ENCODE data around the gene PARD3B. TPM values are rescaled to one million over a fixed set of nuclear protein-coding genes. Genes with fewer than 3 reads are reported as not detected.

Gene PARD3B
- total and polyA plus RNA-seq, 2 donors (not counting 1 experiment from before 2014, with no cell fraction given), result 7.4 to 20.6 TPM

DNA sequence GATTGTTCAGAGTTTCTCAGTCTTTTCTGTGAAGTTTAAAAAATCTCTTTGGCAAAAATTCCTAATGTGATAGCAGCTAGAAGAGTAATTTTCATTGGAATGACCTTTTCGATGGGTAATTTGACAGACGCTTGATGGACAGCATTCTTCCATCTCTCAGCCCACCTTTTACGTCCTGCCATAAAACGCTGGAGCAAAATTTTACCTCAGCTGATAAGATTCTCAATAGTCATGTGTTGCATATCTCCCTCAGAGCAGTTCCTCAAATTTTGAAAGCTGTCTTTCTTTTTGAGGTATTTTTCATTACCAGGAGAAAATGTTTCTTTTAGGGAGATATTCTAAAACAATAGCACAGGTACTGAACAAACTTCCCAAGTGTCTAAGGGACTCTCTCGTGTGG lies 441.4 kb downstream of the PARD3B start:
- Histone ChIP-seq H4K20me1 (ENCODE audit: control insufficient read depth, extremely low read depth, insufficient read depth, low read length) (no peaks in the 10 kb centered on the region), H3K4me1 (ENCODE audit: control insufficient read depth, extremely low read depth, insufficient read depth, low read length) (no peaks in the 10 kb centered on the region), H3K4me3 (replicated peaks in 1 of 4; ENCODE audit: control extremely low read depth in 1 of 4, insufficient read depth in 1 of 4, low read depth in 3 of 4, low read length in 4 of 4) (no peak overlapping the region), H3K27ac (ENCODE audit: insufficient read depth, low read length) (no peak overlapping the region), H3K36me3 (ENCODE audit: control insufficient read depth, insufficient read depth, low read length) (no peaks in the 10 kb centered on the region), H2AFZ (ENCODE audit: low read length) (no peak overlapping the region), H3K79me2 (ENCODE audit: control insufficient read depth, insufficient read depth, low read length) (no peaks in the 10 kb centered on the region), H3K9me3 (ENCODE audit: control insufficient read depth, insufficient read depth, low read depth, low read length) (no peaks in the 10 kb centered on the region), H3K9ac (ENCODE audit: insufficient read depth, low read length) (no peak overlapping the region), H3K27me3 (ENCODE audit: control insufficient read depth, insufficient read depth, low read length) (no peaks in the 10 kb centered on the region), H3K4me2 (ENCODE audit: extremely low read depth, insufficient read depth, low read length) (no peak overlapping the region)
- DNase-seq (ENCODE audit: low read depth in 2 of 2), result no peak
- no peak for TF ChIP-seq EZH2 (IDR thresholded peaks at IDR 0.05; ENCODE audit: low read length, missing control alignments)
- TF ChIP-seq, protein P1, sequence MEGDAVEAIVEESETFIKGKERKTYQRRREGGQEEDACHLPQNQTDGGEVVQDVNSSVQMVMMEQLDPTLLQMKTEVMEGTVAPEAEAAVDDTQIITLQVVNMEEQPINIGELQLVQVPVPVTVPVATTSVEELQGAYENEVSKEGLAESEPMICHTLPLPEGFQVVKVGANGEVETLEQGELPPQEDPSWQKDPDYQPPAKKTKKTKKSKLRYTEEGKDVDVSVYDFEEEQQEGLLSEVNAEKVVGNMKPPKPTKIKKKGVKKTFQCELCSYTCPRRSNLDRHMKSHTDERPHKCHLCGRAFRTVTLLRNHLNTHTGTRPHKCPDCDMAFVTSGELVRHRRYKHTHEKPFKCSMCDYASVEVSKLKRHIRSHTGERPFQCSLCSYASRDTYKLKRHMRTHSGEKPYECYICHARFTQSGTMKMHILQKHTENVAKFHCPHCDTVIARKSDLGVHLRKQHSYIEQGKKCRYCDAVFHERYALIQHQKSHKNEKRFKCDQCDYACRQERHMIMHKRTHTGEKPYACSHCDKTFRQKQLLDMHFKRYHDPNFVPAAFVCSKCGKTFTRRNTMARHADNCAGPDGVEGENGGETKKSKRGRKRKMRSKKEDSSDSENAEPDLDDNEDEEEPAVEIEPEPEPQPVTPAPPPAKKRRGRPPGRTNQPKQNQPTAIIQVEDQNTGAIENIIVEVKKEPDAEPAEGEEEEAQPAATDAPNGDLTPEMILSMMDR (conservative IDR thresholded peaks at IDR 0.05 in 1 of 2, IDR thresholded peaks at IDR 0.05 in 1 of 2; ENCODE audit: low read depth in 1 of 2, low read length in 2 of 2), result no peak

DNA sequence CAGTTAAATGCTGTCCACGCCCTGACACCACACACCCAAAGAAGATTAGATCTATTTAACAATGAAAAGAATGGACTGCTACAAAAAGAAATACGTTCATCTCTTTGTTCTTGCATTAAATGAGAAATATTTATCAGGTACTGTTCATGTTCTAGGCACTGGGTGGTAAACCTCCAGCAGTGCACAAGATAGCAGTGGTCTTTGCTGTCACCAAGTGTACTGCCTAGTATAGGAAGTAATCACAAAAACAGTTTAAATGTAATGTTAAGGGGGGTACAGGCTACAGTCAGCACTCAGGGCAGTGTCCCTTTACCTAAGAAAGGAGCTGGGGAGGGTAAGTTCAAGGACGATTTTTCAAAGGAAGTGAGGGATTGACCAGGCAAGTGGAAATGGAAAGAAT lies 443.6 kb downstream of the PARD3B start:
- Histone ChIP-seq H4K20me1 (ENCODE audit: control insufficient read depth, extremely low read depth, insufficient read depth, low read length) (no peaks in the 10 kb centered on the region), H3K36me3 (ENCODE audit: control insufficient read depth, insufficient read depth, low read length) (no peaks in the 10 kb centered on the region), H3K9me3 (ENCODE audit: control insufficient read depth, insufficient read depth, low read depth, low read length) (no peaks in the 10 kb centered on the region), H3K27ac (ENCODE audit: insufficient read depth, low read length) (no peak overlapping the region), H2AFZ (ENCODE audit: low read length) (no peak overlapping the region), H3K4me2 (ENCODE audit: extremely low read depth, insufficient read depth, low read length) (no peak overlapping the region), H3K4me3 (replicated peaks in 1 of 4; ENCODE audit: control extremely low read depth in 1 of 4, insufficient read depth in 1 of 4, low read depth in 3 of 4, low read length in 4 of 4) (no peak overlapping the region), H3K4me1 (ENCODE audit: control insufficient read depth, extremely low read depth, insufficient read depth, low read length) (no peaks in the 10 kb centered on the region), H3K27me3 (ENCODE audit: control insufficient read depth, insufficient read depth, low read length) (no peaks in the 10 kb centered on the region), H3K79me2 (ENCODE audit: control insufficient read depth, insufficient read depth, low read length) (no peaks in the 10 kb centered on the region), H3K9ac (ENCODE audit: insufficient read depth, low read length) (no peak overlapping the region)
- TF ChIP-seq, protein P1 (conservative IDR thresholded peaks at IDR 0.05 in 1 of 2, IDR thresholded peaks at IDR 0.05 in 1 of 2; ENCODE audit: low read depth in 1 of 2, low read length in 2 of 2), result no peak
- TF ChIP-seq EZH2 (IDR thresholded peaks at IDR 0.05; ENCODE audit: low read length, missing control alignments), result no peak
- no peak for DNase-seq (ENCODE audit: low read depth in 2 of 2)

DNA sequence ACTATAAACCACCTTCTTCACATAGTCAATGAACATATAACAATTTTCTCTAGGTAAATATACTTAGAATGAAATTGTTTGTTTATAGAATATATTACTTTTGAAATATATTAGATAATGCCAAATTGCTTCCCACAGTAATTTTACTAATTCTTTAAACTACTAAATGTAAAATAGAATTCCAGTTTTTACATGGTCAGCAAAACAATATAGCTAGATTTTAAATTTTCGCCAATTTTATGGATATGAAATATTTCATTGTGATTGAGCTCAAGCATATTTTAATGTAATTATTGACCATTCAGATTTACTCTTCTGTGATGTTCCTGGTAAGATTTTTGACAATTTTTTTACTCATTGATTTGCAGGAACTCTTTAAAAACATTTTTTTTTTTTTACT lies 444.6 kb downstream of the PARD3B start:
- H3K27ac ChIP-seq (ENCODE audit: insufficient read depth, low read length), result no peak overlapping the region
- no peak overlapping the region for H2AFZ ChIP-seq (ENCODE audit: low read length)
- no peaks in the 10 kb centered on the region for H3K27me3 ChIP-seq (ENCODE audit: control insufficient read depth, insufficient read depth, low read length)
- no peaks in the 10 kb centered on the region for H3K79me2 ChIP-seq (ENCODE audit: control insufficient read depth, insufficient read depth, low read length)
- no peaks in the 10 kb centered on the region for H3K36me3 ChIP-seq (ENCODE audit: control insufficient read depth, insufficient read depth, low read length)
- H3K4me3 ChIP-seq (replicated peaks in 1 of 4; ENCODE audit: control extremely low read depth in 1 of 4, insufficient read depth in 1 of 4, low read depth in 3 of 4, low read length in 4 of 4), result no peak overlapping the region
- H3K9ac ChIP-seq (ENCODE audit: insufficient read depth, low read length), result no peak overlapping the region
- H3K9me3 ChIP-seq (ENCODE audit: control insufficient read depth, insufficient read depth, low read depth, low read length), result no peaks in the 10 kb centered on the region
- H3K4me2 ChIP-seq (ENCODE audit: extremely low read depth, insufficient read depth, low read length), result no peak overlapping the region
- no peak for TF ChIP-seq EZH2 (IDR thresholded peaks at IDR 0.05; ENCODE audit: low read length, missing control alignments)
- TF ChIP-seq, protein P1 (conservative IDR thresholded peaks at IDR 0.05 in 1 of 2, IDR thresholded peaks at IDR 0.05 in 1 of 2; ENCODE audit: low read depth in 1 of 2, low read length in 2 of 2), result no peak
- DNase-seq (ENCODE audit: low read depth in 2 of 2), result no peak
- no peaks in the 10 kb centered on the region for H4K20me1 ChIP-seq (ENCODE audit: control insufficient read depth, extremely low read depth, insufficient read depth, low read length)
- no peaks in the 10 kb centered on the region for H3K4me1 ChIP-seq (ENCODE audit: control insufficient read depth, extremely low read depth, insufficient read depth, low read length)

All from fibroblast of lung (primary cell).